H9 (cell line): Measurements from ENCODE around the gene MCEMP1. TPM values are rescaled to one million over a fixed set of nuclear protein-coding genes. Genes with fewer than 3 reads are reported as not detected.

ENCODE experiments used
- DNase-seq: peaks from one replicate; pipeline ENCODE4 v3.0.0-alpha.2; 2017
- H2AFZ ChIP-seq: one replicate; pipeline ENCODE4 v1.6.1; 2013; ENCODE audit warnings: mild to moderate bottlenecking, low read length, control low read depth, moderate library complexity
- H2AK5ac ChIP-seq: 2 replicates; pipeline ENCODE4 v1.6.1; 2013; ENCODE audit warnings: low read length, control low read depth, mixed read lengths; ENCODE audit not compliant: insufficient read length
- H2BK120ac ChIP-seq: one replicate; pipeline ENCODE4 v1.6.1; 2013; ENCODE audit warnings: low read depth, mild to moderate bottlenecking, low read length, control low read depth, inconsistent platforms; ENCODE audit not compliant: poor library complexity, severe bottlenecking
- H2BK12ac ChIP-seq: 2 replicates; pipeline ENCODE4 v1.6.1; 2013; ENCODE audit warnings: low read length, control low read depth, mixed read lengths, low read depth; ENCODE audit not compliant: insufficient read length
- H2BK15ac ChIP-seq: 2 replicates; pipeline ENCODE4 v1.6.1; 2013; ENCODE audit warnings: low read depth, low read length, control low read depth
- H2BK20ac ChIP-seq: one replicate; pipeline ENCODE4 v1.6.1; 2013; ENCODE audit warnings: low read depth, mild to moderate bottlenecking, low read length, control low read depth, inconsistent platforms; ENCODE audit not compliant: poor library complexity, severe bottlenecking
- H2BK5ac ChIP-seq: 2 replicates; pipeline ENCODE4 v1.6.1; 2013; ENCODE audit warnings: low read length, control low read depth, mixed read lengths; ENCODE audit not compliant: insufficient read length
- H3K14ac ChIP-seq: 2 replicates; pipeline ENCODE4 v1.6.1; 2013; ENCODE audit warnings: low read length, control low read depth; ENCODE audit not compliant: insufficient read depth
- H3K18ac ChIP-seq: 2 replicates; pipeline ENCODE4 v1.6.1; 2013; ENCODE audit warnings: low read depth, mild to moderate bottlenecking, mixed read lengths, low read length, control low read depth; ENCODE audit not compliant: insufficient read length
- H3K23ac ChIP-seq: 2 replicates; pipeline ENCODE4 v1.6.1; 2013; ENCODE audit warnings: low read length, control low read depth, mixed read lengths, low read depth; ENCODE audit not compliant: insufficient read length
- H3K23me2 ChIP-seq: 2 replicates; pipeline ENCODE4 v1.6.1; 2013; ENCODE audit warnings: low read depth, mild to moderate bottlenecking, mixed read lengths, low read length, control low read depth; ENCODE audit not compliant: insufficient read length, poor library complexity, severe bottlenecking
- H3K27ac ChIP-seq: 2 replicates; pipeline ENCODE4 v1.5.1; 2013; ENCODE audit warnings: low read length, control low read depth, mixed read lengths, low read depth; ENCODE audit not compliant: insufficient read length
- H3K27me3 ChIP-seq: 2 replicates; pipeline ENCODE4 v1.6.1; 2013; ENCODE audit warnings: low read length, control low read depth, inconsistent platforms; ENCODE audit not compliant: insufficient read depth
- H3K4ac ChIP-seq: 2 replicates; pipeline ENCODE4 v1.6.1; 2013; ENCODE audit warnings: low read depth, mild to moderate bottlenecking, control low read depth, inconsistent platforms, low read length, moderate library complexity
- H3K4me1 ChIP-seq: 2 replicates; pipeline ENCODE4 v1.6.1; 2013; ENCODE audit warnings: low read length, control low read depth, inconsistent platforms; ENCODE audit not compliant: insufficient read depth
- H3K4me2 ChIP-seq: 2 replicates; pipeline ENCODE4 v1.6.1; 2013; ENCODE audit warnings: low read length, control low read depth, mixed read lengths; ENCODE audit not compliant: insufficient read length, insufficient read depth
- H3K56ac ChIP-seq: 2 replicates; pipeline ENCODE4 v1.6.1; 2013; ENCODE audit warnings: low read depth, mild to moderate bottlenecking, mixed read lengths, low read length, control low read depth; ENCODE audit not compliant: insufficient read length
- H3K79me1 ChIP-seq: 2 replicates; pipeline ENCODE4 v1.6.1; 2013; ENCODE audit warnings: low read depth, mild to moderate bottlenecking, moderate library complexity, low read length, control low read depth, inconsistent platforms; ENCODE audit not compliant: insufficient read depth, poor library complexity, severe bottlenecking
- H3K79me2 ChIP-seq: 2 replicates; pipeline ENCODE4 v1.6.1; 2013; ENCODE audit warnings: low read length, control low read depth, inconsistent platforms; ENCODE audit not compliant: insufficient read depth
- H3K9ac ChIP-seq: 2 replicates; pipeline ENCODE4 v1.6.1; 2013; ENCODE audit warnings: low read length, control low read depth, mixed read lengths; ENCODE audit not compliant: insufficient read length; ENCODE audit errors: extremely low read depth
- H3K9me3 ChIP-seq: one replicate; pipeline ENCODE4 v1.6.1; 2013; ENCODE audit warnings: low read depth, low read length, inconsistent platforms; ENCODE audit not compliant: control insufficient read depth
- H3T11ph ChIP-seq: one replicate; pipeline ENCODE4 v1.6.1; 2013; ENCODE audit warnings: mild to moderate bottlenecking, low read length, control low read depth, inconsistent platforms
- H4K20me1 ChIP-seq: one replicate; pipeline ENCODE4 v1.6.1; 2013; ENCODE audit not compliant: control insufficient read depth, insufficient read length, insufficient read depth
- H4K5ac ChIP-seq: 2 replicates; pipeline ENCODE4 v1.6.1; 2013; ENCODE audit warnings: low read depth, mild to moderate bottlenecking, mixed read lengths, low read length, control low read depth; ENCODE audit not compliant: insufficient read length
- H4K8ac ChIP-seq: replicated peaks from 2 replicates; pipeline ENCODE4 v1.6.1; 2013; ENCODE audit warnings: low read length, control low read depth, mixed read lengths, low read depth; ENCODE audit not compliant: insufficient read length
- H4K91ac ChIP-seq: 2 replicates; pipeline ENCODE4 v1.6.1; 2013; ENCODE audit warnings: low read depth, mild to moderate bottlenecking, moderate library complexity, mixed read lengths, low read length, control low read depth; ENCODE audit not compliant: insufficient read length
- H3K27ac Mint-ChIP-seq, 3 experiments: 2 replicates in 2 of 3; 3 replicates in 1 of 3; pipeline ENCODE4 v1.8.0; 2020 to 2021; ENCODE audit warnings: mixed read lengths in 3 of 3, mild to moderate bottlenecking in 1 of 3, moderate library complexity in 1 of 3
- H3K27me3 Mint-ChIP-seq: 2 replicates; pipeline ENCODE4 v1.8.0; 2021; ENCODE audit warnings: low read depth, mild to moderate bottlenecking, moderate library complexity, mixed read lengths
- H3K36me3 Mint-ChIP-seq, 3 experiments: 2 replicates in 2 of 3; 3 replicates in 1 of 3; pipeline ENCODE4 v1.8.0; 2020 to 2021; ENCODE audit warnings: low read depth in 3 of 3, mixed read lengths in 3 of 3; ENCODE audit not compliant: insufficient read depth in 1 of 3
- H3K4me1 Mint-ChIP-seq, 2 experiments: 2 replicates each; pipeline ENCODE4 v1.8.0; 2020; ENCODE audit warnings: mixed read lengths in 2 of 2
- H3K4me3 Mint-ChIP-seq, 2 experiments: 2 replicates in 1 of 2; 3 replicates in 1 of 2; pipeline ENCODE4 v1.8.0; 2020 to 2021; ENCODE audit warnings: mild to moderate bottlenecking in 2 of 2, mixed read lengths in 2 of 2, moderate library complexity in 1 of 2
- H3K9me3 Mint-ChIP-seq, 2 experiments: 2 replicates in 1 of 2; 3 replicates in 1 of 2; pipeline ENCODE4 v1.8.0; 2020; ENCODE audit warnings: mild to moderate bottlenecking in 2 of 2, mixed read lengths in 2 of 2, moderate library complexity in 1 of 2
- WGBS: extraction: QIAGEN DNeasy Blood & Tissue Kit; methylation state at CpG from one replicate; pipeline ENCODE4 v1.1.7; 2013; ENCODE audit warnings: missing lambda C conversion rate, low lambda C conversion rate, mixed read lengths; ENCODE audit not compliant: insufficient read length; ENCODE audit errors: extremely low coverage; 5-methylcytosine and 5-hydroxymethylcytosine counted together
- total RNA-seq: library from RNA; stranded (reverse); gene quantifications from 2 replicates; pipeline ENCODE4 v1.2.1, GENCODE V29; 2021
- TF ChIP-seq, protein P1 (sequence below): fragments of 200-600 bp; sonication (generic); conservative IDR thresholded peaks from 3 replicates; pipeline ENCODE4 v1.8.0; 2021; ENCODE audit warnings: antibody characterized with exemption, mild to moderate bottlenecking

The MCEMP1 gene
- total RNA-seq, 1 experiment from 2014 or later, result not detected

- no CpG with 5 or more reads among the region's 2 CpGs for WGBS
- Histone ChIP-seq H3K9me3 (no peaks in the 10 kb centered on the region), H3K4me1 (no peaks in the 10 kb centered on the region), H2BK12ac (no peak overlapping the region), H3K27me3 (peaks cover 18% of the 10 kb centered on the region; the same call in 1 of the 2 replicates), H3K56ac (no peak overlapping the region), H3K23me2 (peaks cover 7% of the 10 kb centered on the region), H3K79me2 (no peaks in the 10 kb centered on the region), H2BK20ac (no peak overlapping the region), H4K5ac (no peak overlapping the region), H3K9ac (no peak overlapping the region), H4K8ac (no peak overlapping the region), H2BK15ac (no peak overlapping the region), H4K91ac (no peak overlapping the region), H4K20me1 (no peaks in the 10 kb centered on the region), H2BK5ac (no peak overlapping the region), H2AFZ (no peak overlapping the region), H3K79me1 (no peaks in the 10 kb centered on the region), H3K14ac (no peak overlapping the region), H3K23ac (no peak overlapping the region), H3K4ac (no peak overlapping the region), H2BK120ac (no peak overlapping the region), H3K18ac (no peak overlapping the region), H3T11ph (no peak overlapping the region), H3K27ac (no peak overlapping the region), H3K4me2 (no peak overlapping the region), H2AK5ac (no peak overlapping the region)
- Mint-ChIP-seq H3K27ac (no peak overlapping the region), H3K36me3 (no peaks in the 10 kb centered on the region), H3K9me3 (peaks cover 0 to 3% of the 10 kb centered on the region in 2 experiments; a peak in 2 of 5 replicates), H3K27me3 (peaks cover 74% of the 10 kb centered on the region), H3K4me1 (peaks cover 10 to 23% of the 10 kb centered on the region in 2 experiments), H3K4me3 (no peak overlapping the region)
- no peak for DNase-seq
- TF ChIP-seq, protein P1, sequence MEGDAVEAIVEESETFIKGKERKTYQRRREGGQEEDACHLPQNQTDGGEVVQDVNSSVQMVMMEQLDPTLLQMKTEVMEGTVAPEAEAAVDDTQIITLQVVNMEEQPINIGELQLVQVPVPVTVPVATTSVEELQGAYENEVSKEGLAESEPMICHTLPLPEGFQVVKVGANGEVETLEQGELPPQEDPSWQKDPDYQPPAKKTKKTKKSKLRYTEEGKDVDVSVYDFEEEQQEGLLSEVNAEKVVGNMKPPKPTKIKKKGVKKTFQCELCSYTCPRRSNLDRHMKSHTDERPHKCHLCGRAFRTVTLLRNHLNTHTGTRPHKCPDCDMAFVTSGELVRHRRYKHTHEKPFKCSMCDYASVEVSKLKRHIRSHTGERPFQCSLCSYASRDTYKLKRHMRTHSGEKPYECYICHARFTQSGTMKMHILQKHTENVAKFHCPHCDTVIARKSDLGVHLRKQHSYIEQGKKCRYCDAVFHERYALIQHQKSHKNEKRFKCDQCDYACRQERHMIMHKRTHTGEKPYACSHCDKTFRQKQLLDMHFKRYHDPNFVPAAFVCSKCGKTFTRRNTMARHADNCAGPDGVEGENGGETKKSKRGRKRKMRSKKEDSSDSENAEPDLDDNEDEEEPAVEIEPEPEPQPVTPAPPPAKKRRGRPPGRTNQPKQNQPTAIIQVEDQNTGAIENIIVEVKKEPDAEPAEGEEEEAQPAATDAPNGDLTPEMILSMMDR, result no peak
These were observed 48.9 kb downstream of the MCEMP1 start for GRCh38 chr19:7725791-7726190.
